ENCODE measurements around the gene CLPTM1. TPM values are rescaled to one million over a fixed set of nuclear protein-coding genes. Genes with fewer than 3 reads are reported as not detected.

Gene CLPTM1
- total and polyA plus RNA-seq, 12 donors = 67.8 to 306 (median 244) TPM

DNA sequence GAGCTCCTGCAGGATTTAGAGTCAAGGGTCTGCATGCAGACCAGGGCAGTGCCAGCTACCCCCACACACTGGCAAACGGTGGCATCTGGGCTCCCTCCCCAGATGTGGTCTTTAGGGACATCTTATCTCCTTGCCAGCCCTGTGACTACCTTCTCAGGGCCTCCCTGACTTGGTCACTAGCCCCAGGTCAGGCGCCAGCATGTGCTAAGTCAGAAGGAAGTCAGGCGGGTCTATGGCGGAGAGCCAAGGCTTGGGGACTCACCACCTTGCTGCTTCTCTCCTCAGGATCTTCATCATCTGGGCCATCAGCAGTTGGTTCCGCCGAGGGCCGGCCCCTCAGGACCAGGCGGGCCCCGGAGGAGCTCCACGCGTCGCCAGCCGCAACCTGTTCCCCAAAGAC is 17.6 kb downstream of the CLPTM1 start:
- Histone ChIP-seq H3K9me3 (replicated peaks in 1 of 3) (no peaks in the 10 kb centered on the region), H3K36me3 (replicated peaks in 1 of 2) (peaks cover 0 to 61% of the 10 kb centered on the region in 2 donors), H3K27ac (peak overlapping the region in 1 of 5 donors; percentile 49), H3K4me1 (replicated peaks in 1 of 2) (peaks cover 8 to 29% of the 10 kb centered on the region in 2 donors), H3K27me3 (no peaks in the 10 kb centered on the region), H3K4me3 (no peak overlapping the region)
- WGBS, 4 donors = 40 to 92% (median 89%) methylated on average over 1 to 13 of the region's 13 CpGs
- TF ChIP-seq, protein P1, sequence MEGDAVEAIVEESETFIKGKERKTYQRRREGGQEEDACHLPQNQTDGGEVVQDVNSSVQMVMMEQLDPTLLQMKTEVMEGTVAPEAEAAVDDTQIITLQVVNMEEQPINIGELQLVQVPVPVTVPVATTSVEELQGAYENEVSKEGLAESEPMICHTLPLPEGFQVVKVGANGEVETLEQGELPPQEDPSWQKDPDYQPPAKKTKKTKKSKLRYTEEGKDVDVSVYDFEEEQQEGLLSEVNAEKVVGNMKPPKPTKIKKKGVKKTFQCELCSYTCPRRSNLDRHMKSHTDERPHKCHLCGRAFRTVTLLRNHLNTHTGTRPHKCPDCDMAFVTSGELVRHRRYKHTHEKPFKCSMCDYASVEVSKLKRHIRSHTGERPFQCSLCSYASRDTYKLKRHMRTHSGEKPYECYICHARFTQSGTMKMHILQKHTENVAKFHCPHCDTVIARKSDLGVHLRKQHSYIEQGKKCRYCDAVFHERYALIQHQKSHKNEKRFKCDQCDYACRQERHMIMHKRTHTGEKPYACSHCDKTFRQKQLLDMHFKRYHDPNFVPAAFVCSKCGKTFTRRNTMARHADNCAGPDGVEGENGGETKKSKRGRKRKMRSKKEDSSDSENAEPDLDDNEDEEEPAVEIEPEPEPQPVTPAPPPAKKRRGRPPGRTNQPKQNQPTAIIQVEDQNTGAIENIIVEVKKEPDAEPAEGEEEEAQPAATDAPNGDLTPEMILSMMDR (IDR thresholded peaks at IDR 0.05) = no peak
- TF ChIP-seq POLR2A (IDR thresholded peaks at IDR 0.05) = no peak
- intact Hi-C loops (cut with DNase I) = no loop called here
- peak in 3 of 7 donors; percentile 42 to 72 (median 60) for DNase-seq

DNA sequence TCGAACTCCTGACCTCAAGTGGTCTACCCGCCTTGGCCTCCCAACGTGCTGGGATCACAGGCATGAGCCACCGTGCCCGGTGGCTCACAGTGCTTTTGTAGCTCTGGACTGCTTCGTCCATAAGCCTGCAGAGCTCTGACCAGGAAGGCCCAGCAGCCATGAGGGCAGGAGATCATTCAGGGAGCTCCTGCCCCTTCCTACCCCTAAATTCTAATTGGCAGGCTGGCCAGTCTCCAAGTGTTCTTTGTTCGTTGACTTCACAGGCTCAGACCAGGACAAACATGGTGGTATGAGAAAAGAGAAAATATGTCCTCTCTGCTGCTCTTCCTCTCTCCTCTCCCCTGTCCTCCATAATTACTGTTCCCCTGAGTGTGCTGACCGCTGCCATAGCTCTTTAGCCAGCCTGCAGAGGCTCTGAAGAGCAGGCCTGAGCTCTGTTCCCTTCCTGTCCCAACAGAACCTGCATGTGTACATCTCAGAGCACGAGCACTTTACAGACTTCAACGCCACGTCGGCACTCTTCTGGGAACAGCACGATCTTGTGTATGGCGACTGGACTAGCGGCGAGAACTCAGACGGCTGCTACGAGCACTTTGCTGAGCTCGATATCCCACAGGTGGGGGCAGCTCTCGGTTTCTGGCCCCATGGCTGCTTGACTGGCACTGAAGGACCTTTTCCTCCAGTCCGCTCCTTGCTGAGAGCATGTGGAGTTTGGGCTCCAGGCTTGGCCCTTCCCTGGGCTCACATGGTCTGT is 19.0 kb downstream of the CLPTM1 start:
- H3K27ac ChIP-seq = peak overlapping the region in 4 of 5 donors; percentile 70 to 92 (median 76)
- peaks cover 0 to 61% of the 10 kb centered on the region in 2 donors for H3K36me3 ChIP-seq (replicated peaks in 1 of 2)
- H3K4me3 ChIP-seq = no peak overlapping the region
- H3K27me3 ChIP-seq = no peaks in the 10 kb centered on the region
- peaks cover 8 to 29% of the 10 kb centered on the region in 2 donors for H3K4me1 ChIP-seq (replicated peaks in 1 of 2)
- WGBS, 4 donors = 89 to 93% (median 91%) methylated on average over 15 to 21 of the region's 21 CpGs
- DNase-seq = no peak
- no peaks in the 10 kb centered on the region for H3K9me3 ChIP-seq (replicated peaks in 1 of 3)
- TF ChIP-seq POLR2A (IDR thresholded peaks at IDR 0.05) = no peak
- TF ChIP-seq, protein P1 (IDR thresholded peaks at IDR 0.05) = no peak
- intact Hi-C loops (cut with DNase I) = no loop called here

DNA sequence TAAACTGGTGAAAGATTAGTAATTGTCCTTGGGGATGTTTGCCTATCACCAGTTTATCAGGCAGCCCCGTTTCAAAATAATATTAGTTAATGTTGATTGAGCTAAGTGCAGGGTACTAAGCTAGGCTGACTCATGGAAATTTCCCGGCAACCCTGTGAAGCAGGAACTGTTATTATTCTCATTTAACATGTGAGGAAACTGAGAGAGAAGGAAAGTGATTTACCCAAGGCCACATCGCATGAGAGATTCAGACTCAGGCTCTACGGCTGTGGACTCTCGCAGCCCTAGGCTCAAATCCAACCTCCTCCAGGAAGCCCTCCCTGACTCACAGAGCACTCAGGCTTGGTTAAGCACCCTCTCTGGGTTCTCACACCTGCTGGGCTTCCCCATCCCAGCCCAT is 19.7 kb downstream of the CLPTM1 start:
- 38 to 68% (median 54%) methylated on average over 5 of the region's 5 CpGs for WGBS, 4 donors
- TF ChIP-seq, protein P1 (IDR thresholded peaks at IDR 0.05) = no peak
- no peak for TF ChIP-seq POLR2A (IDR thresholded peaks at IDR 0.05)
- H3K36me3 ChIP-seq (replicated peaks in 1 of 2) = peaks cover 0 to 67% of the 10 kb centered on the region in 2 donors
- peak in 2 of 7 donors; percentile 62 to 71 for DNase-seq
- H3K9me3 ChIP-seq (replicated peaks in 1 of 3) = no peaks in the 10 kb centered on the region
- no peaks in the 10 kb centered on the region for H3K27me3 ChIP-seq
- no peak overlapping the region for H3K4me3 ChIP-seq
- peak overlapping the region; percentile 57 to 92 (median 74) for H3K27ac ChIP-seq
- peaks cover 8 to 28% of the 10 kb centered on the region in 2 donors for H3K4me1 ChIP-seq (replicated peaks in 1 of 2)
- intact Hi-C loops (cut with DNase I) = no loop called here

DNA sequence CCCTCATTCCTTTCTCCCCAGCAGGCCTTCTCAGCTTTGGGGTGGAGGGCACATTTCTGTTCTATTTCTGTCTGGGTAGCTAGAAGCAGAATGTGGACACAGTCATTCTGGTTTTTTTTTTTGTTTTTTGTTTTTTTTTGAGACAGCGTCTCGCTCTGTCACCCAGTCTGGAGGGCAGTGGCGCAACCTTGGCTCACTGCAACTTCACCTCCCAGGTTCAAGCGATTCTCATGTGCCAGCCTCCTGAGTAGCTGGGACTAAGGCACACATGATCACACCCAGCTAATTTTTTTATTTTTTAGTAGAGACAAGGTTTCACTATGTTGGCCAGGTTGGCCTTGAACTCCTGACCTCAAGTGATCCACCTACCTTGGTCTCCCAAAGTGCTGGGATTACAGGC is 20.3 kb downstream of the CLPTM1 start:
- Histone ChIP-seq H3K27ac (peak overlapping the region; percentile 57 to 92 (median 74)), H3K9me3 (replicated peaks in 1 of 3) (no peaks in the 10 kb centered on the region), H3K4me3 (no peak overlapping the region), H3K36me3 (replicated peaks in 1 of 2) (peaks cover 0 to 72% of the 10 kb centered on the region in 2 donors), H3K27me3 (no peaks in the 10 kb centered on the region), H3K4me1 (replicated peaks in 1 of 2) (peaks cover 8 to 25% of the 10 kb centered on the region in 2 donors)
- peak in 5 of 7 donors; percentile 56 to 75 (median 59) for DNase-seq
- intact Hi-C loops (cut with DNase I) = no loop called here
- TF ChIP-seq, protein P1 (IDR thresholded peaks at IDR 0.05) = no peak
- no peak for TF ChIP-seq POLR2A (IDR thresholded peaks at IDR 0.05)
- 28 to 77% (median 59%) methylated on average over 4 of the region's 4 CpGs for WGBS, 4 donors

Measured in adrenal gland (tissue), 12 donors.